MM.1S (cell line): Measurements from ENCODE around the gene ITPRIP.

Experiments used
- EZH2 ChIP-seq: fragments of 300-600 bp; sonication (generic); optimal IDR thresholded peaks from 2 replicates; pipeline ENCODE3; 2017; ENCODE audit warnings: low read depth, mild to moderate bottlenecking, antibody characterized with exemption, low read length, mixed read lengths
- EZH2phosphoT487 ChIP-seq: fragments of 300-600 bp; sonication (generic); IDR thresholded peaks from 2 replicates; pipeline ENCODE4 v1.6.1; 2018; ENCODE audit warnings: antibody characterized with exemption, low read length
- TF ChIP-seq, protein P1 (sequence below): fragments of 300-600 bp; sonication (generic); IDR thresholded peaks from 2 replicates; pipeline ENCODE4 v1.5.1; 2016; ENCODE audit warnings: antibody characterized with exemption, low read length, mixed read lengths

DNA sequence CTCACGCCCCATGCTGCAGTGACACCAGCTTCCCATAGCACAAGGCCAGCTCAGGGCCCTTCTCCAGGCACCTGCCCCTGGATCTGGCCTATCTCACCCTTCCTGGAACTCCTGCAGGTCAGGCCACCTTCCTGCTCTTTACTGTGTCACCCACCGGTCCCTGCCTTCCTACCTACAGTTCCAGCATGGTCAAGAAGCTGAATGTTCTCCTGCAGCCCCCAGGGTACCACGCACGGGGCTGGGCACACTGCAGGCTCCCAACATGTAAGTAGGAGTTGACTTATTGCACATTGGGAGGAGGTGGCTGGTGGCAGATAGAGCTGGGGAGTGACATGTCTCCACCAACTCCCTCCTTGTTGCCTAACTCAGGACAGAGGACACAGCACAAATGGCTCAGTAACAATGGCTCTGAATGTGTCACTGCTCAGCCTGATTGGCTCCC is 14.5 kb downstream of the ITPRIP start:
- TF ChIP-seq, protein P1, sequence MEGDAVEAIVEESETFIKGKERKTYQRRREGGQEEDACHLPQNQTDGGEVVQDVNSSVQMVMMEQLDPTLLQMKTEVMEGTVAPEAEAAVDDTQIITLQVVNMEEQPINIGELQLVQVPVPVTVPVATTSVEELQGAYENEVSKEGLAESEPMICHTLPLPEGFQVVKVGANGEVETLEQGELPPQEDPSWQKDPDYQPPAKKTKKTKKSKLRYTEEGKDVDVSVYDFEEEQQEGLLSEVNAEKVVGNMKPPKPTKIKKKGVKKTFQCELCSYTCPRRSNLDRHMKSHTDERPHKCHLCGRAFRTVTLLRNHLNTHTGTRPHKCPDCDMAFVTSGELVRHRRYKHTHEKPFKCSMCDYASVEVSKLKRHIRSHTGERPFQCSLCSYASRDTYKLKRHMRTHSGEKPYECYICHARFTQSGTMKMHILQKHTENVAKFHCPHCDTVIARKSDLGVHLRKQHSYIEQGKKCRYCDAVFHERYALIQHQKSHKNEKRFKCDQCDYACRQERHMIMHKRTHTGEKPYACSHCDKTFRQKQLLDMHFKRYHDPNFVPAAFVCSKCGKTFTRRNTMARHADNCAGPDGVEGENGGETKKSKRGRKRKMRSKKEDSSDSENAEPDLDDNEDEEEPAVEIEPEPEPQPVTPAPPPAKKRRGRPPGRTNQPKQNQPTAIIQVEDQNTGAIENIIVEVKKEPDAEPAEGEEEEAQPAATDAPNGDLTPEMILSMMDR: no peak
- no peak for TF ChIP-seq EZH2
- TF ChIP-seq EZH2phosphoT487: no peak
